HEK293T (cell line): ENCODE data around the gene MITF.

Source experiments
- BHLHE40 ChIP-seq: fragments of 450-650 bp; IDR thresholded peaks from 2 replicates; pipeline ENCODE4 v1.6.1; 2016; ENCODE audit warnings: mild to moderate bottlenecking, moderate library complexity, borderline replicate concordance
- CTBP1 ChIP-seq: fragments of 450-650 bp; IDR thresholded peaks from 2 replicates; pipeline ENCODE4 v1.6.1; 2016; ENCODE audit warnings: borderline replicate concordance
- ELF4 ChIP-seq: fragments of 450-650 bp; IDR thresholded peaks from 2 replicates; pipeline ENCODE4 v1.6.1; 2017; ENCODE audit warnings: antibody characterized with exemption
- FOXK2 ChIP-seq: fragments of 450-650 bp; IDR thresholded peaks from 2 replicates; pipeline ENCODE4 v1.6.1; 2016; ENCODE audit warnings: mild to moderate bottlenecking
- FOXM1 ChIP-seq: fragments of 450-650 bp; IDR thresholded peaks from 2 replicates; pipeline ENCODE4 v1.6.1; 2017; ENCODE audit warnings: mild to moderate bottlenecking, borderline replicate concordance
- LEF1 ChIP-seq: fragments of 450-650 bp; IDR thresholded peaks from 2 replicates; pipeline ENCODE4 v1.6.1; 2017; ENCODE audit warnings: mild to moderate bottlenecking, borderline replicate concordance
- PKNOX1 ChIP-seq: fragments of 450-650 bp; IDR thresholded peaks from 2 replicates; pipeline ENCODE4 v1.6.1; 2016
- SUZ12 ChIP-seq: fragments of 450-650 bp; IDR thresholded peaks from 2 replicates; pipeline ENCODE4 v1.6.1; 2016; ENCODE audit warnings: mild to moderate bottlenecking

- TF ChIP-seq PKNOX1 (no peak), LEF1 (no peak), BHLHE40 (no peak), ELF4 (no peak), FOXM1 (no peak), SUZ12 (no peak), CTBP1 (no peak), FOXK2 (no peak)
These were observed 136.8 kb downstream of the MITF start for GRCh38 chr3:69876073-69876472.
